Measurements from ENCODE around the gene TRABD. TPM values are rescaled to one million over a fixed set of nuclear protein-coding genes. Genes with fewer than 3 reads are reported as not detected.

Gene TRABD
- total RNA-seq, 1 donor: 15.5 TPM

GRCh38 chr22:50148166-50148500 lies 37.6 kb upstream of the TRABD start:
- DNase-seq (ENCODE audit: low read depth): no peak
- H3K4me3 ChIP-seq (ENCODE audit: low read depth, low read length): no peak overlapping the region
- TF ChIP-seq, protein P1, sequence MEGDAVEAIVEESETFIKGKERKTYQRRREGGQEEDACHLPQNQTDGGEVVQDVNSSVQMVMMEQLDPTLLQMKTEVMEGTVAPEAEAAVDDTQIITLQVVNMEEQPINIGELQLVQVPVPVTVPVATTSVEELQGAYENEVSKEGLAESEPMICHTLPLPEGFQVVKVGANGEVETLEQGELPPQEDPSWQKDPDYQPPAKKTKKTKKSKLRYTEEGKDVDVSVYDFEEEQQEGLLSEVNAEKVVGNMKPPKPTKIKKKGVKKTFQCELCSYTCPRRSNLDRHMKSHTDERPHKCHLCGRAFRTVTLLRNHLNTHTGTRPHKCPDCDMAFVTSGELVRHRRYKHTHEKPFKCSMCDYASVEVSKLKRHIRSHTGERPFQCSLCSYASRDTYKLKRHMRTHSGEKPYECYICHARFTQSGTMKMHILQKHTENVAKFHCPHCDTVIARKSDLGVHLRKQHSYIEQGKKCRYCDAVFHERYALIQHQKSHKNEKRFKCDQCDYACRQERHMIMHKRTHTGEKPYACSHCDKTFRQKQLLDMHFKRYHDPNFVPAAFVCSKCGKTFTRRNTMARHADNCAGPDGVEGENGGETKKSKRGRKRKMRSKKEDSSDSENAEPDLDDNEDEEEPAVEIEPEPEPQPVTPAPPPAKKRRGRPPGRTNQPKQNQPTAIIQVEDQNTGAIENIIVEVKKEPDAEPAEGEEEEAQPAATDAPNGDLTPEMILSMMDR (IDR thresholded peaks at IDR 0.05; ENCODE audit: insufficient read depth, low read length): no peak

GRCh38 chr22:50148991-50149721 lies 36.6 kb upstream of the TRABD start:
- DNase-seq (ENCODE audit: low read depth): no peak
- TF ChIP-seq, protein P1 (IDR thresholded peaks at IDR 0.05; ENCODE audit: insufficient read depth, low read length): peak; percentile 43
- no peak overlapping the region for H3K4me3 ChIP-seq (ENCODE audit: low read depth, low read length)

GRCh38 chr22:50150161-50151129 lies 35.3 kb upstream of the TRABD start:
- no peak overlapping the region for H3K4me3 ChIP-seq (ENCODE audit: low read depth, low read length)
- DNase-seq (ENCODE audit: low read depth): no peak
- TF ChIP-seq, protein P1 (IDR thresholded peaks at IDR 0.05; ENCODE audit: insufficient read depth, low read length): no peak

DNA sequence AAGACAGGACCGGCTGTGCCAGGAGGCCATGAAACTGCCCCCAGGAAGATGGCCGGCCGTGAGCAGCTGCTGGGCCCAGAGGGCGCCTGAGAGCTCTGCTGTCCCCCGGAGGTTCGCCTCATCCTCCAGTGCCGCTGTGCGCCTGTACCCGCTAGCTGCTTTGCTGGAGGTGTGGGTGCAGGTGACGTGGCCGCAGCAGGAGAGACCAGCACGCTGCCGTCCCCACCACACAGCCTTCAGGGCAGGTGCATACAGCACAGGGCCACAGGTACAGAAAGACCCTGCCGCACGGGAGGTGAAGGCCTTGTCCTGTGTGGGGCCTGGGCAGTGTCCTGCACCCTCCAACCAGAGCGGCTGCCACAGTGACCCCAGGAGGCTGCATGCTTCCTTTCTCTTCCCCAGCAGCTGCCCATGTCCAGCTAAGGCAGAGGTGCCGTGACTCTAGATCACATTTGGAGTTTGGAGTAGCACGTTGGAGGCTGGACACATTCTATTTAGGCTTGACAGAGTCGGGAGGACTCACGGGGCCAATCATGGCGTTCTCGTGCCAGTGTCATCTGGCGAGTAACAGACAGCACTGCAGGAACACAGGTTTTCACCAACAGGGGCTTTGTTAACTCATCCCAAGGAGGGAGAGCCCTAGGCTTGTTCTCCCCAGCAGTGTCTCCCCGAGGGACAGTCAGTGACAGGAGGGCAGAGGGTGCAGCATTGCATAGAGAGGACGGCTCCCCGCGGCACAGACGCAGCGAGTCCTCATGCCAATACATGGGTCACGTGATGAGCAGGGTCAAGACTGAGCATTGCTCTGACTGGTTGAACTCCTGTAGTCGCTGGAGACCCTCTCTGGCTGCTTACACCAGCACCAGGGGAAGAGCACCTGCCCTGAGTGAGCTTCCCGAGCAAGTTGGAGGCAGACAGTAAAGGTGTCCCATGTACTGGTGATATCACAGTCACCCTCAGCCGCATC lies 33.9 kb upstream of the TRABD start:
- TF ChIP-seq, protein P1 (IDR thresholded peaks at IDR 0.05; ENCODE audit: insufficient read depth, low read length): no peak
- H3K4me3 ChIP-seq (ENCODE audit: low read depth, low read length): no peak overlapping the region
- no peak for DNase-seq (ENCODE audit: low read depth)

DNA sequence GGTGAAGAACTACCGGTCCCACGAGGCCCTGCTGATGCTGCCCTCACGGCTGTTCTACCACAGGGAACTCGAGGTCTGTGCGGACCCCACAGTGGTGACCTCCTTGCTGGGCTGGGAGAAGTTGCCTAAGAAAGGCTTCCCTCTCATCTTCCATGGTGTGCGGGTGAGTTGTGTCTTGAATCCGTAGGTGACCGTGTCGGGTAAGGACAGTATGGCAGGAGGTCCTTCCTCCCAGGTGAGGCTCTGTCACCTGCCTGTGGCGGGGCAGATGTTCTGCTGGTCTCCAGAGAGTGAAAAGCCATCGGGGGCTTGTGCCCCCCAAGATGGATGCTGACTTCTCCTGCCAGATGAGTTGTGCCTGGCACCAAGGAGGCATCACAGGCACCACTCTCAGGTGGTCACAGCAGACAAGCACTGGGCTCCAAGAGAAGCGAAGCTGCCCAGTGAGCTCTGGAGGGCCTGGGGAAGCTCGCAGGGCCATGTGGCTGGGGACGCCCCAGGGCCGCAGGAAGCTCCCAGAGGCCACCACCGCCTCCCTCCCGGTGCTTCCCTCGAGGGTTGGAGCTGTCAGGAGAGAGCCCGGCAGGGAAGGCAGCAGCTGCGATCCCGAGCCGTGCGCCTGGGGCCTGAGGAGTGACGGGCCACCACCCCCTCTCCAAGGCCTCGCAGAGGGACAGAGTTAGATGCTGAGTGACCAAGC lies 32.5 kb upstream of the TRABD start:
- H3K4me3 ChIP-seq (ENCODE audit: low read depth, low read length): no peak overlapping the region
- TF ChIP-seq, protein P1 (IDR thresholded peaks at IDR 0.05; ENCODE audit: insufficient read depth, low read length): no peak
- DNase-seq (ENCODE audit: low read depth): no peak

- DNase-seq (ENCODE audit: low read depth): no peak
- H3K4me3 ChIP-seq (ENCODE audit: low read depth, low read length): no peak overlapping the region
- TF ChIP-seq, protein P1 (IDR thresholded peaks at IDR 0.05; ENCODE audit: insufficient read depth, low read length): no peak
Measured at GRCh38 chr22:50153756-50154140, 32.0 kb upstream of the TRABD start.

Data from fibroblast of the aortic adventitia (primary cell).